ENCODE data around the gene SNF8.

- TF ChIP-seq POLR2A (IDR thresholded peaks at IDR 0.05; ENCODE audit: low read length) (no peak), GATA1 (IDR thresholded peaks at IDR 0.05; ENCODE audit: low read depth, low read length) (no peak)
Measured at GRCh38 chr17:48989100-48989499, 44.5 kb upstream of the SNF8 start.
